Measurements from ENCODE around the gene SESTD1. TPM values are rescaled to one million over a fixed set of nuclear protein-coding genes. Genes with fewer than 3 reads are reported as not detected.

The SESTD1 gene
- total and polyA plus RNA-seq, 2 of the 13 experiments (the other 11 are each of a cell fraction or from before 2014, with no cell fraction given): 74.4 to 101 TPM

DNA sequence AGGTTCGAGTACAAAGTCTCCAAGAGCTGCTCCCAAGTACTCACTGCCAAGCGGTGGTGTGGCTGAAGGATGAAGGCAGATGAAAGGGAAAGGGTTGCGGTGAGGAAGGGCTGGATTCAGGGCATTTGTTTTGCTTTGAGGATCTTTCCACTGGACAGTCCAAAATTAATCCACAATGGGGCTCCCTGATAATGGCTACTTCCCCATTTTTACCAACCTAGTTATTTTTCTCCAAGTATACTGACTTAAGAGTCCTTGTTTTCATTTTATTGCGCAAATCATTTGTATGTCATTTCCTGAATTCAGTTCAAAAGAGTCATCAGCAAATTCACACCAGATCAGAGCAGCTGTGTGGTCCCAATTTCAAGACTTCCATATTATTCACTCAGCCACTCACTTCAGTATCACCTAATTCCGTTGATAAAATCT, 464 bp upstream of the SESTD1 start (continued):
- TF ChIP-seq PHF8 (CRISPR knock-in tag; IDR thresholded peaks at IDR 0.05): no peak
- TF ChIP-seq SNAPC2 (CRISPR knock-in tag; IDR thresholded peaks at IDR 0.05): 0 out of 2 replicates have a peak, but pooled peaks have one; percentile 77
- TF ChIP-seq, protein P1, sequence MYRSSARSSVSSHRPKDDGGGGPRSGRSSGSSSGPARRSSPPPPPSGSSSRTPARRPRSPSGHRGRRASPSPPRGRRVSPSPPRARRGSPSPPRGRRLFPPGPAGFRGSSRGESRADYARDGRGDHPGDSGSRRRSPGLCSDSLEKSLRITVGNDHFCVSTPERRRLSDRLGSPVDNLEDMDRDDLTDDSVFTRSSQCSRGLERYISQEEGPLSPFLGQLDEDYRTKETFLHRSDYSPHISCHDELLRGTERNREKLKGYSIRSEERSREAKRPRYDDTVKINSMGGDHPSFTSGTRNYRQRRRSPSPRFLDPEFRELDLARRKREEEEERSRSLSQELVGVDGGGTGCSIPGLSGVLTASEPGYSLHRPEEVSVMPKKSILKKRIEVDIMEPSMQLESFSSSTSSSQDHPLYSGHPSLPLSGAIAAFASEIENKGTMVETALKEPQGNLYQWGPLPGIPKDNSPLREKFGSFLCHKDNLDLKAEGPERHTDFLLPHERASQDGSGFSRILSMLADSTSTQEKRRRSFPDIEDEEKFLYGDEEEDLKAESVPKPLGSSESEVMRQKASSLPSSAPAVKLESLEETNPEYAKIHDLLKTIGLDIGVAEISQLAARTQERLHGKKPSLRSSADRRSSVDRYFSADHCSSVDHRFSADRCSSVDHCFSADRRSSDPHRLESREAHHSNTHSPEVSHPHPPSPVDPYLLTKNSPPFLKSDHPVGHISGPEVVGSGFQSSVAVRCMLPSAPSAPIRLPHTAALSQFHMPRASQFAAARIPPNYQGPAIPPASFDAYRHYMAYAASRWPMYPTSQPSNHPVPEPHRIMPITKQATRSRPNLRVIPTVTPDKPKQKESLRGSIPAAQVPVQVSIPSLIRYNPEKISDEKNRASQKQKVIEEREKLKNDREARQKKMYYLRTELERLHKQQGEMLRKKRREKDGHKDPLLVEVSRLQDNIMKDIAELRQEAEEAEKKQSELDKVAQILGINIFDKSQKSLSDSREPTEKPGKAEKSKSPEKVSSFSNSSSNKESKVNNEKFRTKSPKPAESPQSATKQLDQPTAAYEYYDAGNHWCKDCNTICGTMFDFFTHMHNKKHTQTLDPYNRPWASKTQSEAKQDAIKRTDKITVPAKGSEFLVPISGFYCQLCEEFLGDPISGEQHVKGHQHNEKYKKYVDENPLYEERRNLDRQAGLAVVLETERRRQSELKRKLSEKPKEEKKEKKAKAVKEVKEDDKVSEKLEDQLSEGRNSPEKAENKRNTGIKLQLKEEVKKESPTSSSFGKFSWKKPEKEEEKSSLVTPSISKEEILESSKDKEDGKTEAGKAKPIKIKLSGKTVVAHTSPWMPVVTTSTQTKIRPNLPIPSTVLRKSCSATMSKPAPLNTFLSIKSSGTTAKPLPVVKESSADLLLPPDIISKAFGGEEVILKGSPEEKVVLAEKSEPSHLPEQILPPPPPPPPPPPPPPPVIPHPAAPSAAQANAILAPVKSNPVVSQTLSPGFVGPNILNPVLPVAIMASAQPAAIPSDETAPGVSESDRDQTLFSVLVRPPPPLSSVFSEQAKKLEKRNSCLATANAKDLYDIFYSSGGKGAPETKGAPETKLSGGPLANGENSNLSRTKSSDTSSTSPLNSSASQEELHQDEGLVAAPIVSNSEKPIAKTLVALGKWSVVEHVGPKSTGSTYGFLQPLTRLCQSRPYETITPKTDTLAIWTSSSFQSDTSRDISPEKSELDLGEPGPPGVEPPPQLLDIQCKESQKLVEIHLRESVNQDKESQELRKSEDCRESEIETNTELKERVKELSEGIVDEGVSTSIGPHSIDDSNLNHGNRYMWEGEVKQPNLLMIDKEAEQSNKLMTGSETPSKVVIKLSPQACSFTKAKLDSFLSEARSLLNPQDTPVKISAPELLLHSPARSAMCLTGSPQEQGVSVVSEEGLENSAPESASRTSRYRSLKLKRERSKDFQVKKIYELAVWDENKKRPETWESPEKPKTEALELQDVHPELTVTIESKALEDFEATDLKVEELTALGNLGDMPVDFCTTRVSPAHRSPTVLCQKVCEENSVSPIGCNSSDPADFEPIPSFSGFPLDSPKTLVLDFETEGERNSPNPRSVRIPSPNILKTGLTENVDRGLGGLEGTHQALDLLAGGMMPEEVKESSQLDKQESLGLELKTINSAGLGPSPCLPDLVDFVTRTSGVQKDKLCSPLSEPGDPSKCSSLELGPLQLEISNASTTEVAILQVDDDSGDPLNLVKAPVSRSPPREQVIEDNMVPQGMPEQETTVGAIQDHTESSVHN (CRISPR knock-in tag; IDR thresholded peaks at IDR 0.05): no peak
- TF ChIP-seq ZNF446 (CRISPR knock-in tag; IDR thresholded peaks at IDR 0.05): no peak
- TF ChIP-seq ZNF503 (CRISPR knock-in tag; IDR thresholded peaks at IDR 0.05): no peak
- TF ChIP-seq ZNF510 (CRISPR knock-in tag; IDR thresholded peaks at IDR 0.05; ENCODE audit: low read depth): no peak; the same call in 1 of the 2 replicates
- TF ChIP-seq PRPF4 (IDR thresholded peaks at IDR 0.05; ENCODE audit: low read depth, low read length, poor library complexity, severe bottlenecking): no peak
- 0 out of 2 replicates have a peak, but pooled peaks have one; percentile 9 for TF ChIP-seq WIZ (CRISPR knock-in tag; IDR thresholded peaks at IDR 0.05)
- TF ChIP-seq PAWR (CRISPR knock-in tag; IDR thresholded peaks at IDR 0.05; ENCODE audit: borderline replicate concordance): no peak
- no peak for TF ChIP-seq ATAD3A (CRISPR knock-in tag; IDR thresholded peaks at IDR 0.05)
- TF ChIP-seq MAFF (IDR thresholded peaks at IDR 0.05; ENCODE audit: low read depth, low read length): no peak
- TF ChIP-seq SP4 (CRISPR knock-in tag; IDR thresholded peaks at IDR 0.05): no peak; the same call in 1 of the 2 replicates
- peak; percentile 75; the same call in 1 of the 2 replicates for TF ChIP-seq EHMT2 (IDR thresholded peaks at IDR 0.05; ENCODE audit: borderline replicate concordance, low read depth, low read length)
- TF ChIP-seq MED8 (CRISPR knock-in tag; IDR thresholded peaks at IDR 0.05; ENCODE audit: insufficient replicate concordance): no peak
- no peak for TF ChIP-seq CBFB (CRISPR knock-in tag; IDR thresholded peaks at IDR 0.05)
- TF ChIP-seq FOXO4 (CRISPR knock-in tag; conservative IDR thresholded peaks at IDR 0.05): no peak
- TF ChIP-seq ARNT (IDR thresholded peaks at IDR 0.05): no peak
- no peak; the same call in 1 of the 2 replicates for TF ChIP-seq ZNF232 (CRISPR knock-in tag; IDR thresholded peaks at IDR 0.05; ENCODE audit: borderline replicate concordance)
- TF ChIP-seq CREB3 (CRISPR knock-in tag; IDR thresholded peaks at IDR 0.05): no peak

All from HepG2 (cell line).